GM18505 (cell line): ENCODE data around the gene ZNF75A.
A peak's percentile ranks its signal among the peaks of the same experiment; 100 is the strongest.
"Not testable (repeated sequence)": the region's sequence is repeated elsewhere in the genome, so short reads cannot be mapped to it uniquely, and the experiment has no call there.

ENCODE experiments used
- ATAC-seq: cut with Tn5 transposase; IDR thresholded peaks from one replicate; pipeline ENCODE4 v1.9.1; 2021; ENCODE audit not compliant: unreplicated experiment
- POLR2A ChIP-seq: IDR thresholded peaks from 4 replicates; pipeline ENCODE4 v1.6.1; 2011; ENCODE audit warnings: borderline replicate concordance; ENCODE audit not compliant: insufficient read depth, insufficient read length; ENCODE audit errors: extremely low read depth

ZNF75A gene

GRCh38 chr16:3305109-3306068 is at the start of gene ZNF75A, which contains the start of gene TIGD7:
Gene ZNF75A (plus strand): TSS chr16:3305497. CDS start chr16:3308429, 2,932 bp downstream.
Gene TIGD7 (minus strand): TSS chr16:3305430. CDS start chr16:3300614, 4,816 bp downstream.
- ATAC-seq = peak; percentile 92
- peak; percentile 92 for TF ChIP-seq POLR2A

- no peak for TF ChIP-seq POLR2A
- no peak for ATAC-seq
Observed at GRCh38 chr16:3256146-3256865, 49.0 kb upstream of the ZNF75A start, which contains the start of gene MEFV. Gene MEFV (minus strand): TSS chr16:3256633. CDS start chr16:3256587, 46 bp downstream.

- no peak for TF ChIP-seq POLR2A
- no peak for ATAC-seq
Observed at GRCh38 chr16:3256866-3257465, 48.3 kb upstream of the ZNF75A start.

DNA sequence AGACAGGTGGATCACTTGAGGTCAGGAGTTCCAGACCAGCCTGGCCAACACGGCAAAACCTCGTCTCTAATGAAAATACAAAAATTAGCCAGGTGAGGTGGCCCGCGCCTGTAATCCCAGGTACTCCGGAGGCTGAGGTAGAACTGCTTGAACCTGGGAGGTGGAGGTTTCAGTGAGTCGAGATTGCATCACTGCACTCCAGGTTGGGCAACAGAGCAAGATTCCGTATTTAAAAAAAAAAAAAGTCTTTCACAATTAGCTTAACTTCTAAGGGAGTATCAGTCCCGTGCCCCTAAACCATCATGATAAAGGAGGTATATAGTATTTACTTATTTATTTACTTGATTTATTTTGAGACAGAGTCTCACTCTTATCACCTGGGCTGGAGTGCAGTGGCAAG is 45.5 kb upstream of the ZNF75A start:
- TF ChIP-seq POLR2A = no peak
- ATAC-seq = no peak

DNA sequence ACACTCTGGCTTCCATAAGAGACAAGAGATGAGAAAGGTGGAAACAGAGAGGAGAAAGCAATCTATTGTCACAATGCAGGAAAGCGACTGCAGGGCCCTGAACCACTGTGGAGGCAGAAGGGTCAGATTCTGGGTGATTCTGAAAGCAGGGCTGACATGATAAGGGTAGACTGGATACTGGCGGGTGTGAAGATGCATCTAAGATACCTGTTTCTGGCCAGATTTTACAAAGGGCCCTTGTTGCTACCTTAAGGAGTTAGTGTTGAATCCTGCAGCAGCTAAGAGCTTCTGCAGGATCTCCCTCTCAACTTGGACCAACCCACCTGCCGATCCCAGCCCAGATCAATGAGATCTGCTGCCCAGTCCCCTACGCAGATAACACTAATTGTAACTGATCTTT is 42.8 kb upstream of the ZNF75A start:
- no peak for TF ChIP-seq POLR2A
- no peak for ATAC-seq

- ATAC-seq = peak; percentile 87
- peak; percentile 88 for TF ChIP-seq POLR2A
Observed at GRCh38 chr16:3264137-3265036, 40.9 kb upstream of the ZNF75A start.

DNA sequence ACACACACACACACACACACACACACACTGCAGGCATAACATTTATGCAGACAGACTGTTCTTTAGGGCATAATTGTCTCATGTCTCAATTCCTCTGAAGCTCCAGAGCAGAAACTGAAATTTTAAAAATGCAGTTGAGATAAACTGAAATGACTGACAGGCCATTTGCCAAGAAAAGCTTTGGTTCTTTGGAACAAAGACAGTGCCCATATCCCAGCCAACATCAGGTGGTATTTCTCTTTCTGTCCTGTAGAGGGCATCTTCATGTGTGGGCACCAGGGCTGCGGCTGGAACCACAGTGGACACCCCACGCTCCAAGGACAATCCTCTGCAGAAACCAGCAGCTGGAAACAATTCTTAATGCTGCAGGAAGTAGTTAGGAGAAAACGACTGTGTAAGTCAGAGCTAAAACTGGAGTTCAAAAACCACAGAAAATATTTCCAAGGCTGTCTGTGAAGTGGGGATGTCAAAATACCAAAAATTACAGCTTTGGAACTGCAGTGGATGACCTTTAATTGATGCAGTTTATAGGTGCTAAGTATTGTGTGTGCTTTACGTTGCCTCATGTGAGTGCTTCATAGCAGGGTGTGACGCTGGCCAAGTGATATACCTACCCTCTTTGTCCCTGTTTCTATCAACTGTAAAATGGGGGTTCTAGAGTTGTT is 38.3 kb upstream of the ZNF75A start:
- ATAC-seq = no peak
- TF ChIP-seq POLR2A = no peak

DNA sequence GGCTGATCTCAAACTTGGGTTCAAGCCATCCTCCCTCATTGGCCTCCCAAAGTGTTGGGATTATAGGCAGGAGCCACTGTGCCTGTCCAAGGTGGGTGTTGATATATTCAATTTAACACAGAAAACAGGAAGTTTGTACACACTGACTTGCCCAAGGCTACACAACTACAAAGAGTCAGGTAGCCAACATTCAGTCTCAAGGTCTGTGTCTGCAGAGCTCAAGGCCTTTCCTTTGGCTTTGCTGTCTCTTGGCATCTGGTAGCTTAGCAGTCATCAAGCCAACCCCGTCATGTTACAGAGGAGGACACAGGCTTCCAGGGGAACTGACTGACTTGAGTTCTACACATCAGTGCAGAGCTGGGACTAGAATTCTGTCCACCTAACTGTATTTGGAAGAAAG is 37.0 kb upstream of the ZNF75A start:
- ATAC-seq = no peak
- no peak for TF ChIP-seq POLR2A

GRCh38 chr16:3270718-3271117 is 34.6 kb upstream of the ZNF75A start:
- ATAC-seq = not testable (repeated sequence)

DNA sequence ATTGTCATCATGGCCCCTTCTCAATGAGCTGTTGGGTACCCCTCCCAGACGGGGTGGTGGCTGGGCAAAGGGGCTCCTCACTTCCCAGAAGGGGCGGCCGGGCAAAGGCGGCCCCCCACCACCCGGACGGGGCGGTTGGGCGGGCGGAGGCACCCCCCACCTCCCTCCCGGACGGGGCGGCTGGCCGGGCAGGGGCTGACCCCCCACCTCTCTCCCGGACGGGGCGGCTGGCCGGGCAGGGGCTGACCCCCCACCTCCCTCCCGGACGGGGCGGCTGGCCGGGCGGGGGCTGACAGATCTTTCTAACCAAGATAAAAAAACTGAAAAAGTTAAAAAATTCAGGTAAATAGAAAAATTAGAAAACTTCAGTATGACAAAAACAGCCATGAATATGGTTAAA is 34.0 kb upstream of the ZNF75A start:
- not testable (repeated sequence) for ATAC-seq

DNA sequence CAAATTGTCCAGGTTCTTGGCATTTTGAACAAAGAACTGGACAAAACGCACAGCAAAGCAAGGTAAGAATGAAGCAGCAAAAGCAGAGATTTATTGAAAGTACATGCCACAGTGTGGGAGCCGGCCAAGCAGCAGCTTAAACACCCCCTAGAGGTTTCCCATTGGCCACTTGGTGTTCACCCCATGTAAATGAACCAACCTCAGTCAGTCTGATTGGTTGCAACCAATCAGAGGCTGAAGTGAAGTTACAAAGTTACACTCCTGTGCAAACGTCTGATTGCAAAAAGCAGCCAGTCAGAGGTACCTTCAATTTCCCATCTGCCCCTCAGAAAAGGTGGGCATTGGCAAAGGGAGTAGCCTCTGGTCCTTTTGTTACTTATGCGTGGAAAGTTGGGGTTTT is 30.8 kb upstream of the ZNF75A start:
- no peak for TF ChIP-seq POLR2A
- no peak for ATAC-seq

DNA sequence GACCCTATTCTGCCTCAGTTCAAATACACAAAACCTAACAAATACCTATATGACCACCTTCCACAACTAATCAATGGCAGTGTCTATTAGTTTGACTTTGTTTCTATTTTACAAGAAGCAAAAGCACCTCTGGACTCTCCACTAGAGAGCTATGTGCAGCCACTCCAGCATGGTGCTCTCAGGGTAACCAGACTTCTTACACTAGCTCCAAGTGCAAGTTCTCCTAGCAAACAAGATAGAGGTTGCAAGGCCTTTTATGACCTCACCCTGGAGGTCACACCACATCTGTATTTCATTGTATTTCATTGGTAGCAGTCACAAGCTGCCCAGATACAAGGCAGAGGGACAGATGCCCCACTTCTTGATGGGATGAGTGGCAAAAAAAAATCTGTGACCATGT is 30.4 kb upstream of the ZNF75A start:
- ATAC-seq = no peak
- no peak for TF ChIP-seq POLR2A
